Stomach (tissue), 4 donors: ENCODE data around the gene GRIP2.

Experiments
- CTCF ChIP-seq, 7 experiments: fragments of 450-650 bp in 4 of 7; fragments of 200-600 bp in 3 of 7; sonication (generic) in 3 of 7; IDR thresholded peaks; one replicate each; pipeline ENCODE4 v1.5.1; 2016 to 2019; ENCODE audit warnings: antibody characterized with exemption in 7 of 7, control low read depth in 2 of 7, mild to moderate bottlenecking in 1 of 7
- EP300 ChIP-seq: sonication (generic); formaldehyde crosslinking; IDR thresholded peaks from one replicate; pipeline ENCODE4 v1.6.1; 2017; ENCODE audit warnings: antibody characterized with exemption
- POLR2A ChIP-seq, 4 donors: fragments of 450-650 bp; IDR thresholded peaks; one replicate each; pipeline ENCODE4 v1.6.1; 2016; ENCODE audit warnings: antibody characterized with exemption in 4 of 4, control low read depth in 2 of 4, mild to moderate bottlenecking in 1 of 4, moderate library complexity in 1 of 4
- POLR2AphosphoS5 ChIP-seq, 3 donors: sonication (generic); formaldehyde crosslinking; IDR thresholded peaks; one replicate each; pipeline ENCODE4 v1.6.1; 2016; ENCODE audit warnings: antibody characterized with exemption in 3 of 3

- no peak for TF ChIP-seq EP300
- no peak for TF ChIP-seq CTCF (IDR thresholded peaks at IDR 0.05)
- no peak for TF ChIP-seq POLR2A (IDR thresholded peaks at IDR 0.05)
- no peak for TF ChIP-seq POLR2AphosphoS5 (IDR thresholded peaks at IDR 0.05)
These were observed 86.1 kb downstream of the GRIP2 start for GRCh38 chr3:14453876-14454638.
